IMR-90 (cell line): Measurements from ENCODE around the gene CGNL1. TPM values are rescaled to one million over a fixed set of nuclear protein-coding genes. Genes with fewer than 3 reads are reported as not detected.

Source experiments
- ATAC-seq: fragments of 200-7000 bp; cut with Tn5 transposase; 2 replicates; pipeline ENCODE4 v1.9.1; 2020; ENCODE audit warnings: low read depth, mild to moderate bottlenecking, moderate library complexity
- BruUV-seq: library from RNA; stranded (reverse); fragments of 400-500 nt; replicated peaks from 2 replicates; lab custom pipeline; 2021; lab: Mats Ljungman, UMichigan
- CTCF ChIA-PET: fragments of 300-600 bp; formaldehyde crosslinking; extraction: SDS; loops from one replicate; lab custom pipeline; 2021; ENCODE audit warnings: antibody characterized with exemption; lab: Yijun Ruan, JAX
- POLR2A ChIA-PET: fragments of 300-600 bp; sonication (Branson Sonifier 250); formaldehyde crosslinking; loops from one replicate; lab custom pipeline; 2022; ENCODE audit warnings: antibody characterized with exemption; ENCODE audit not compliant: unreplicated experiment; lab: Charles Lee
- DNase-seq: peaks from one replicate; pipeline ENCODE4 v3.0.0; 2013
- H2AFZ ChIP-seq: replicated peaks from 2 replicates; pipeline ENCODE3; 2013; ENCODE audit warnings: low read length, mild to moderate bottlenecking; ENCODE audit not compliant: poor library complexity
- H2AK5ac ChIP-seq: 2 replicates; pipeline ENCODE4 v1.6.1; 2013; ENCODE audit warnings: low read depth, low read length, inconsistent platforms
- H2AK9ac ChIP-seq: replicated peaks from 2 replicates; pipeline ENCODE3; 2013; ENCODE audit warnings: mild to moderate bottlenecking, low read depth, low read length, moderate library complexity; ENCODE audit not compliant: poor library complexity
- H2BK120ac ChIP-seq: 2 replicates; pipeline ENCODE4 v1.6.1; 2013; ENCODE audit warnings: low read depth, low read length, inconsistent platforms
- H2BK15ac ChIP-seq: 3 replicates; pipeline ENCODE4 v1.6.1; 2013; ENCODE audit warnings: low read depth, low read length, inconsistent platforms
- H2BK20ac ChIP-seq: 2 replicates; pipeline ENCODE4 v1.6.1; 2013; ENCODE audit warnings: low read depth, mild to moderate bottlenecking, inconsistent platforms, low read length, moderate library complexity
- H2BK5ac ChIP-seq: 2 replicates; pipeline ENCODE4 v1.6.1; 2013; ENCODE audit warnings: mild to moderate bottlenecking, low read depth, low read length, inconsistent platforms; ENCODE audit not compliant: poor library complexity, severe bottlenecking
- H3K14ac ChIP-seq: replicated peaks from 2 replicates; pipeline ENCODE4 v1.6.1; 2013; ENCODE audit warnings: low read depth, low read length, inconsistent platforms
- H3K18ac ChIP-seq: 2 replicates; pipeline ENCODE4 v1.6.1; 2013; ENCODE audit warnings: low read depth, low read length, control low read depth
- H3K23ac ChIP-seq: 2 replicates; pipeline ENCODE4 v1.6.1; 2013; ENCODE audit warnings: low read depth, low read length, inconsistent platforms
- H3K27ac ChIP-seq: 2 replicates; pipeline ENCODE4 v1.5.1; 2013; ENCODE audit warnings: mild to moderate bottlenecking, control low read depth, low read length; ENCODE audit not compliant: insufficient read depth
- H3K27me3 ChIP-seq: 2 replicates; pipeline ENCODE4 v1.6.1; 2013; ENCODE audit warnings: low read length; ENCODE audit not compliant: control insufficient read depth, insufficient read depth
- H3K36me3 ChIP-seq: 2 replicates; pipeline ENCODE4 v1.6.1; 2013; ENCODE audit warnings: low read length, mixed read lengths; ENCODE audit not compliant: control insufficient read depth, insufficient read depth
- H3K4ac ChIP-seq: 2 replicates; pipeline ENCODE4 v1.6.1; 2013; ENCODE audit warnings: low read depth, low read length, inconsistent platforms
- H3K4me1 ChIP-seq: 2 replicates; pipeline ENCODE4 v1.6.1; 2013; ENCODE audit warnings: low read length, mixed read lengths; ENCODE audit not compliant: control insufficient read depth, insufficient read depth
- H3K4me2 ChIP-seq: 2 replicates; pipeline ENCODE4 v1.6.1; 2013; ENCODE audit warnings: low read depth, mild to moderate bottlenecking, control low read depth, low read length, moderate library complexity
- H3K4me3 ChIP-seq: 2 replicates; pipeline ENCODE4 v1.5.1; 2013; ENCODE audit warnings: low read depth, mild to moderate bottlenecking, control low read depth, low read length, moderate library complexity; ENCODE audit not compliant: insufficient read depth
- H3K56ac ChIP-seq: 2 replicates; pipeline ENCODE4 v1.6.1; 2013; ENCODE audit warnings: low read length, inconsistent platforms; ENCODE audit not compliant: insufficient read depth; ENCODE audit errors: extremely low read depth
- H3K79me1 ChIP-seq, 2 experiments: 2 replicates each; pipeline ENCODE4 v1.6.1; 2013; ENCODE audit warnings: low read length in 2 of 2, inconsistent platforms in 1 of 2, low read depth in 1 of 2
- H3K9ac ChIP-seq: 2 replicates; pipeline ENCODE4 v1.6.1; 2013; ENCODE audit warnings: low read depth, low read length, control low read depth
- H3K9me1 ChIP-seq: 2 replicates; pipeline ENCODE4 v1.6.1; 2013; ENCODE audit warnings: low read length, inconsistent platforms; ENCODE audit not compliant: insufficient read depth
- H3K9me3 ChIP-seq: 2 replicates; pipeline ENCODE4 v1.6.1; 2013; ENCODE audit warnings: low read length; ENCODE audit not compliant: control insufficient read depth, insufficient read depth
- H4K20me1 ChIP-seq: 2 replicates; pipeline ENCODE4 v1.6.1; 2013; ENCODE audit warnings: low read length, inconsistent platforms; ENCODE audit not compliant: insufficient read depth
- H4K5ac ChIP-seq: 2 replicates; pipeline ENCODE4 v1.6.1; 2013; ENCODE audit warnings: mild to moderate bottlenecking, low read depth, low read length, control low read depth
- H4K8ac ChIP-seq, 2 experiments: 2 replicates each; pipeline ENCODE4 v1.6.1; 2013; ENCODE audit warnings: low read depth in 2 of 2, low read length in 2 of 2, control low read depth in 1 of 2, inconsistent platforms in 1 of 2
- H4K91ac ChIP-seq: 2 replicates; pipeline ENCODE4 v1.6.1; 2013; ENCODE audit warnings: low read depth, low read length, inconsistent platforms; ENCODE audit not compliant: insufficient read depth
- BHLHE40 ChIP-seq: fragments of 150-350 bp; IDR thresholded peaks from 2 replicates; pipeline ENCODE4 v1.6.1; 2016; ENCODE audit warnings: mild to moderate bottlenecking, low read depth, low read length
- CEBPB ChIP-seq: IDR thresholded peaks from 2 replicates; pipeline ENCODE4 v1.6.1; 2012; ENCODE audit warnings: low read depth, low read length, improper control_type of control experiment
- ELK1 ChIP-seq: fragments of 150-350 bp; IDR thresholded peaks from 2 replicates; pipeline ENCODE4 v1.6.1; 2016; ENCODE audit warnings: low read depth, mild to moderate bottlenecking, low read length, moderate library complexity, borderline replicate concordance
- FOS ChIP-seq: fragments of 150-350 bp; IDR thresholded peaks from 2 replicates; pipeline ENCODE4 v1.6.1; 2016; ENCODE audit warnings: low read depth, low read length
- MAZ ChIP-seq: IDR thresholded peaks from 2 replicates; pipeline ENCODE4 v1.6.1; 2012; ENCODE audit warnings: low read depth, mild to moderate bottlenecking, low read length, improper control_type of control experiment, moderate library complexity, borderline replicate concordance
- NFE2L2 ChIP-seq: fragments of 150-350 bp; IDR thresholded peaks from 2 replicates; pipeline ENCODE4 v1.6.1; 2016; ENCODE audit warnings: low read depth, mild to moderate bottlenecking, low read length
- POLR2A ChIP-seq: IDR thresholded peaks from 2 replicates; pipeline ENCODE4 v1.6.1; 2012; ENCODE audit warnings: mild to moderate bottlenecking, low read depth, low read length
- RAD21 ChIP-seq: IDR thresholded peaks from 2 replicates; pipeline ENCODE4 v1.6.1; 2012; ENCODE audit warnings: low read length, improper control_type of control experiment
- RCOR1 ChIP-seq: IDR thresholded peaks from 2 replicates; pipeline ENCODE4 v1.6.1; 2012; ENCODE audit warnings: mild to moderate bottlenecking, low read length, improper control_type of control experiment; ENCODE audit not compliant: insufficient replicate concordance
- SMC3 ChIP-seq: fragments of 150-350 bp; IDR thresholded peaks from 2 replicates; pipeline ENCODE4 v1.6.1; 2016; ENCODE audit warnings: low read depth, mild to moderate bottlenecking, antibody characterized with exemption, low read length, moderate library complexity
- WGBS, 2 experiments: methylation state at CpG; one replicate each; pipeline versions ENCODE4 v1.1.5 to v1.1.7; 2013; ENCODE audit warnings: missing lambda C conversion rate in 2 of 2; ENCODE audit not compliant: insufficient read length in 1 of 2; ENCODE audit errors: extremely low coverage in 2 of 2; 5-methylcytosine and 5-hydroxymethylcytosine counted together
- dilution Hi-C: fragments of 300-500 bp; cut with HindIII; formaldehyde crosslinking; loops from one replicate; pipeline ENCODE4 v1.14.3; 2018; ENCODE audit warnings: low sequenced_read_pairs; ENCODE audit not compliant: unreplicated experiment
- in situ Hi-C: fragments of 300-500 bp; cut with MboI; formaldehyde crosslinking; loops from 3 replicates; pipeline ENCODE4 v1.14.3; 2019; ENCODE audit warnings: low sequenced_read_pairs, inconsistent platforms, mixed read lengths
- intact Hi-C: fragments of 100-400 bp; cut with micrococcal nuclease; formaldehyde crosslinking; loops from 2 replicates; pipeline ENCODE4 v1.10.0; 2022
- polyA plus RNA-seq, 3 experiments: library from polyadenylated mRNA; depleted of rRNA; stranded (reverse); fragments of >200 nt; gene quantifications; 2 replicates each; pipeline ENCODE4 v1.2.3, GENCODE V29; 2012; ENCODE audit warnings: low replicate concordance in 1 of 3
- total RNA-seq: library from RNA; depleted of rRNA; stranded (reverse); fragments of >200 nt; gene quantifications from 2 replicates; pipeline ENCODE4 v1.2.3, GENCODE V29; 2012

Gene CGNL1
- total and polyA plus RNA-seq, 2 of the 4 experiments (the other 2 are of a cell fraction), result 0.07 to 0.18 TPM

- H3K36me3 ChIP-seq, result no peaks in the 10 kb centered on the region
- CTCF ChIA-PET, result no interaction called here
- WGBS, 2 experiments, result 0% methylated on average over 1 of the region's 7 CpGs; no CpG with 5 or more reads in 1 of the 2 experiments
These were observed 82.1 kb downstream of the CGNL1 start for GRCh38 chr15:57458356-57458781.

More at GRCh38 chr15:57458356-57458781, 82.1 kb downstream of the CGNL1 start:
- H2AK9ac ChIP-seq, result no peak overlapping the region
- H4K20me1 ChIP-seq, result no peaks in the 10 kb centered on the region
- dilution Hi-C loops, result no loop called here
- no peaks in the 10 kb centered on the region for H3K4me1 ChIP-seq
- ATAC-seq, result no peak
- H2AFZ ChIP-seq, result peak overlapping the region; percentile 55
- peaks cover 26% of the 10 kb centered on the region for H3K27me3 ChIP-seq
- intact Hi-C loops, result no loop called here
- no peak overlapping the region for H3K4me2 ChIP-seq
- H2BK20ac ChIP-seq, result no peak overlapping the region
- no peak overlapping the region for H4K8ac ChIP-seq
- in situ Hi-C loops, result no loop called here
- H2BK120ac ChIP-seq, result no peak overlapping the region
- no peak overlapping the region for H4K5ac ChIP-seq
- H3K18ac ChIP-seq, result no peak overlapping the region
- no peaks in the 10 kb centered on the region for H3K9me3 ChIP-seq
- no peak overlapping the region for H3K23ac ChIP-seq
- no peak overlapping the region for H3K27ac ChIP-seq
- H3K79me1 ChIP-seq, result no peaks in the 10 kb centered on the region
- H3K9ac ChIP-seq, result no peak overlapping the region
- H3K14ac ChIP-seq, result no peak overlapping the region
- H3K56ac ChIP-seq, result no peak overlapping the region
- no peak overlapping the region for H2AK5ac ChIP-seq
- POLR2A ChIA-PET, result no interaction called here
- H4K91ac ChIP-seq, result no peak overlapping the region
- TF ChIP-seq CEBPB (no peak), POLR2A (no peak), RAD21 (no peak), FOS (no peak), SMC3 (no peak), ELK1 (no peak), RCOR1 (no peak), NFE2L2 (no peak), MAZ (no peak), BHLHE40 (no peak)
- no peak overlapping the region for H3K4me3 ChIP-seq
- H3K4ac ChIP-seq, result no peak overlapping the region
- DNase-seq, result no peak
- H2BK15ac ChIP-seq, result no peak overlapping the region
- BruUV-seq, result no TSS peak
- H2BK5ac ChIP-seq, result no peak overlapping the region
- H3K9me1 ChIP-seq, result no peaks in the 10 kb centered on the region
